Prostate gland (tissue), 2 donors: ENCODE measurements around the gene GRIK3.

ENCODE experiments used
- CTCF ChIP-seq, 4 experiments: fragments of 200-600 bp in 2 of 4; fragments of 450-650 bp in 2 of 4; sonication (generic) in 2 of 4; IDR thresholded peaks; 1 replicate in 3 of 4; 2 replicates in 1 of 4; pipeline ENCODE4 v1.5.1; 2016 to 2019; ENCODE audit warnings: antibody characterized with exemption in 4 of 4, mild to moderate bottlenecking in 2 of 4, moderate library complexity in 2 of 4
- POLR2A ChIP-seq: fragments of 450-650 bp; IDR thresholded peaks from one replicate; pipeline ENCODE4 v1.6.1; 2016; ENCODE audit warnings: antibody characterized with exemption, mild to moderate bottlenecking
- POLR2AphosphoS5 ChIP-seq: sonication (generic); formaldehyde crosslinking; IDR thresholded peaks from one replicate; pipeline ENCODE4 v1.6.1; 2017; ENCODE audit warnings: antibody characterized with exemption

GRCh38 chr1:36752431-36752830 is 281.9 kb downstream of the GRIK3 start:
- TF ChIP-seq POLR2A (no peak), CTCF (IDR thresholded peaks at IDR 0.05) (no peak), POLR2AphosphoS5 (no peak)
